PFSK-1 (cell line): ENCODE measurements around the gene TMEM61.

ENCODE experiments used
- FOXP2 ChIP-seq: optimal IDR thresholded peaks from 2 replicates; pipeline ENCODE3; 2011; ENCODE audit warnings: borderline replicate concordance, control low read depth, inconsistent platforms; ENCODE audit not compliant: insufficient read depth; ENCODE audit errors: extremely low read length, extremely low read depth
- POLR2AphosphoS5 ChIP-seq: IDR thresholded peaks from 2 replicates; pipeline ENCODE4 v1.6.1; 2012; ENCODE audit warnings: low read depth, mild to moderate bottlenecking, control low read depth, low read length, moderate library complexity
- SIN3A ChIP-seq: IDR thresholded peaks from 2 replicates; pipeline ENCODE4 v1.6.1; 2012; ENCODE audit warnings: mild to moderate bottlenecking, low read length, moderate library complexity, borderline replicate concordance; ENCODE audit not compliant: insufficient read depth
- TAF1 ChIP-seq: IDR thresholded peaks from 2 replicates; pipeline ENCODE4 v1.6.1; 2012; ENCODE audit warnings: low read length, control low read depth, borderline replicate concordance; ENCODE audit not compliant: insufficient read depth
- TF ChIP-seq, protein P1 (sequence below), 2 experiments: IDR thresholded peaks; 2 replicates each; pipeline versions ENCODE4 v1.6.1 to v1.8.0; 2011 to 2012; ENCODE audit warnings: low read depth in 2 of 2, low read length in 2 of 2, control low read depth in 1 of 2, inconsistent platforms in 1 of 2, mild to moderate bottlenecking in 1 of 2, moderate library complexity in 1 of 2; ENCODE audit not compliant: insufficient read depth in 1 of 2

TMEM61 gene

GRCh38 chr1:55012661-55013060, 32.2 kb downstream of the TMEM61 start:
- TF ChIP-seq, protein P1, sequence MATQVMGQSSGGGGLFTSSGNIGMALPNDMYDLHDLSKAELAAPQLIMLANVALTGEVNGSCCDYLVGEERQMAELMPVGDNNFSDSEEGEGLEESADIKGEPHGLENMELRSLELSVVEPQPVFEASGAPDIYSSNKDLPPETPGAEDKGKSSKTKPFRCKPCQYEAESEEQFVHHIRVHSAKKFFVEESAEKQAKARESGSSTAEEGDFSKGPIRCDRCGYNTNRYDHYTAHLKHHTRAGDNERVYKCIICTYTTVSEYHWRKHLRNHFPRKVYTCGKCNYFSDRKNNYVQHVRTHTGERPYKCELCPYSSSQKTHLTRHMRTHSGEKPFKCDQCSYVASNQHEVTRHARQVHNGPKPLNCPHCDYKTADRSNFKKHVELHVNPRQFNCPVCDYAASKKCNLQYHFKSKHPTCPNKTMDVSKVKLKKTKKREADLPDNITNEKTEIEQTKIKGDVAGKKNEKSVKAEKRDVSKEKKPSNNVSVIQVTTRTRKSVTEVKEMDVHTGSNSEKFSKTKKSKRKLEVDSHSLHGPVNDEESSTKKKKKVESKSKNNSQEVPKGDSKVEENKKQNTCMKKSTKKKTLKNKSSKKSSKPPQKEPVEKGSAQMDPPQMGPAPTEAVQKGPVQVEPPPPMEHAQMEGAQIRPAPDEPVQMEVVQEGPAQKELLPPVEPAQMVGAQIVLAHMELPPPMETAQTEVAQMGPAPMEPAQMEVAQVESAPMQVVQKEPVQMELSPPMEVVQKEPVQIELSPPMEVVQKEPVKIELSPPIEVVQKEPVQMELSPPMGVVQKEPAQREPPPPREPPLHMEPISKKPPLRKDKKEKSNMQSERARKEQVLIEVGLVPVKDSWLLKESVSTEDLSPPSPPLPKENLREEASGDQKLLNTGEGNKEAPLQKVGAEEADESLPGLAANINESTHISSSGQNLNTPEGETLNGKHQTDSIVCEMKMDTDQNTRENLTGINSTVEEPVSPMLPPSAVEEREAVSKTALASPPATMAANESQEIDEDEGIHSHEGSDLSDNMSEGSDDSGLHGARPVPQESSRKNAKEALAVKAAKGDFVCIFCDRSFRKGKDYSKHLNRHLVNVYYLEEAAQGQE (IDR thresholded peaks at IDR 0.05; ENCODE audit: insufficient read depth in 1 of 2, low read depth in 2 of 2, low read length in 2 of 2), result no peak
- no peak for TF ChIP-seq POLR2AphosphoS5
- no peak for TF ChIP-seq TAF1
- TF ChIP-seq FOXP2, result no peak
- no peak for TF ChIP-seq SIN3A

DNA sequence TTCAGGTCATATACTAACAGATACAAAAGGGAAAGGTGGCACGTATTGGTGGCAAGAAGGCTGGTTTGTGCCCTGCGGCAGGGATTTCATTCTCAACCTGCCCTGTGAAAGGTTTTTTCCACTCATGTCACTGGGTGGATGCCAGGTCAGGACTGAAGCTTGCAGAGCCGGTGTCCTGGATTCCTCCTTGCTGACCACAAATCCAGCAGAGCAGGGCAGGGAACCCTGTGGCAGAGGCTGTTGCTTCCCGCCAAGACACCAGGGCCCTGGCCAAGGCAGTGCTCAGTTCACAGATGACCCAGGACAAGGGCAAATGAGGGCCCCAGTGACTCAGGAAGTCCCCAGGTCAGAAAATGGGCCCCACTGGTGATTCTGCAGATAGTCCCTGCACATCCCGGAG, 34.7 kb downstream of the TMEM61 start:
- TF ChIP-seq TAF1 (no peak), FOXP2 (no peak), POLR2AphosphoS5 (no peak), SIN3A (no peak)
- TF ChIP-seq, protein P1 (IDR thresholded peaks at IDR 0.05; ENCODE audit: insufficient read depth in 1 of 2, low read depth in 2 of 2, low read length in 2 of 2), result no peak

DNA sequence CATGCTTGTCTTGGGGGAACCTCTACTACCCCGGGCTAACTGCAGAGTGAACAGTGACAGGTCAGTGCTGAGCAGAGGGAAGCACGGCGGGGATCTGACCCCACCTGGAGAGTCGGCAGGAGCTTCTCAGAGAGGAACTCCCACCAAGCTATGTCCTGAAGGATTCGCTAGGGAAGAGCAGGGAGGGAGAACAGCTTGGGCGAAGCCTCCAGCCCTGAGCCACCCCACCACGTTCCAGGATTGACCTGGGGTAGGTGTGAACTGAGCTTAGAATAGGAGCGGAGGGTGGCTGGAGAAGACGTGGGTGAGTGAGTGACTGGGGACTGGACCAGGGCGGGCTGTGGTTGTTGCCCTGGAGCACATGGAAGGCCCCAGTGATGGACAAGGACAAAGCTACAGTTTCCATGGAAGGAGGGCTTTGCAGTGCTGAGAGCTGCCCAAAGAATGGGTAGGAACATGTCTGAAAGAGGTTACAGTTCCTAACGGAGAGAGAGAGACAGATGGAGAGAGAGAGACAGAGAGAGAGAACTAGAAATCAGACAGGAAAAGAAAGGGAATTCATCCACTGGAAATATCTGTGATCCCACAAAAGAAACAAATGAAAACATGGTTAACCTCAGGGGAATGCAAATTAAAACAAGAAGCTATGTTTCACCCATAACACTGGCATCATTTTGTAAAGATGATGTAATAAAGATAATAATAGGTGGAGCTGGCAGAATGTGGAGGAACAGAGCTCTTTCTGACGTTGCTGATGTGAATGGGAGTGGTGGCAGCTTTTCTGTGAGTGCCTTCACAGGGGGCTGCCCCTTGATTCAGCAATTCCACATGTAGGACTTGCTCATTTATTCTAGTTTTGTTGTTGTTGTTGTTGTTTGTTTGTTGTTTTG, 35.5 kb downstream of the TMEM61 start:
- TF ChIP-seq SIN3A, result no peak

DNA sequence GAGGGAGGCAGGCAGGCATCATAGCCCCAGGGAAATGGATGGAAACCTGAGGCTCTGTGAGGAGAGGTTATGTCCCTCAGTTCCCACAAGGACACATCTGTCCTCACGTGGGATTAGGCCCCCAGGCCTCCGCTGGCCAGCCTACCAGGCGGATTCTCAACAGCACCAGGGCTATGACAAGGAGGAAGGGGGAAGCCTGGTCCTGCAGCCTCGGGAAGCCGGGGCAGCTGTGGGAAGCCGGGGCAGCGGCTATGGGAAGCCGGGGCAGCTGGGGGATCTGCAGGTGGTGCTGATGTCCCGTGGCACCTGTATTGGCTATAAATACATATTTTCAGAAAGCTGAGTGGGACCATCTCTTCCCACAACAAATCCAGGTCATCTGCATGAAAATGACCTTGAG, 38.0 kb downstream of the TMEM61 start:
- TF ChIP-seq SIN3A (no peak), TAF1 (no peak), FOXP2 (no peak), POLR2AphosphoS5 (no peak)
- TF ChIP-seq, protein P1 (IDR thresholded peaks at IDR 0.05; ENCODE audit: insufficient read depth in 1 of 2, low read depth in 2 of 2, low read length in 2 of 2), result no peak

DNA sequence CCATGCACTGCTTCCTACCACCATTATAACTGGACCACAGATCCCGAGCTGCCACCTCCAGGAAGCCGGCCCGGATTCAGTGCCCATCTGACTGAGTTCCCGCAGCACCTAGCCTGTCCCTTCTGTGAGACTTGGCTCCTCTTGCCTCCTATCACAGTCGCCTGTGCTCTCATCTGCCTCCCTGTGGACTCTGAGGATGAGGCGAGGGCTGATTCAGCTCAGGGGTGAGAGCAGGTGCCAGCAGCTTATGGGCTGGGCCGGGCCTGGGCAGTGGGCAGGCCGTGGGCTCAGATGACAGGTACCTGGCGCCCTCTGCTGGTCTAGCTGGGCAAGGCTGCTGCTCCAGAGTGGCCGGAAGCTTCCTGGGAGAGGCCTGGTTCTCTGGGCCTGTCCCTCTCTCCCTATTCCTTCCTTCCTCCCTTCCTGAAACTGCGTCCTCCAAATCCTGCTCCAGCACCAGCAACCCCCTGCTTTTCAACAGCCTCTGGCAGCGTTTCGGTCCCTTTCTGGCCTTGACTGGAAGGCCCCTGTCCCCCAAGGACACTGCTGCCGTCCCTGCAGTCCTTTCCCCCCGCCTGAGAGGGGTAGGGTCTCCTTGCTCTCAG, 41.6 kb downstream of the TMEM61 start:
- TF ChIP-seq TAF1 (no peak), FOXP2 (peak; percentile 56), SIN3A (no peak), POLR2AphosphoS5 (no peak)
- TF ChIP-seq, protein P1 (IDR thresholded peaks at IDR 0.05; ENCODE audit: insufficient read depth in 1 of 2, low read depth in 2 of 2, low read length in 2 of 2), result 0 out of 4 replicates have a peak, but pooled peaks of 1 of the 2 experiments have one; percentile 40

- no peak for TF ChIP-seq FOXP2
These were observed 52.8 kb downstream of the TMEM61 start for GRCh38 chr1:55033265-55033614.
